Measurements from ENCODE around the gene HEATR3.

HEATR3 gene

GRCh38 chr16:50065624-50066481, at the start of gene HEATR3:
TSS of gene HEATR3 (plus strand) at chr16:50065970. CDS start at chr16:50066132, 162 bp downstream.
- peak; percentile 93 for DNase-seq

DNA sequence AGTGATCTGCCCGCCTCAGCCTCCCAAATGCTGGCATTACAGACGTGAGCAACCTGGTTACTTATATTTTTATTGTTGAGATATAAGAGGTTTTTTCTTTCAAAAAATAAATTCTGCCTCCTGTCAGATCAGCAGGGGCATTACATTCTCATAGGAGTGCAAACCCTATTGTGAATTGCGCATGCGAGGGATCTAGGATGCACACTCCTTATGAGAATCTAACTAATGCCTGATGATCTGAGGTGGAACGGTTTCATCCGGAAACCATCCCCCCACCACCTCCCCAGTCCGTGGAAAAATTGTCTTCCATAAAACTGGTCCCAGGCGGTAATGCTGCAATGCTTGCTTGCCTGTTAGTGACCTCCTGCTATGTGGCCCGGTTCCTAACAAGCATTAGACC, 48.2 kb upstream of the HEATR3 start:
- no peak for DNase-seq

DNA sequence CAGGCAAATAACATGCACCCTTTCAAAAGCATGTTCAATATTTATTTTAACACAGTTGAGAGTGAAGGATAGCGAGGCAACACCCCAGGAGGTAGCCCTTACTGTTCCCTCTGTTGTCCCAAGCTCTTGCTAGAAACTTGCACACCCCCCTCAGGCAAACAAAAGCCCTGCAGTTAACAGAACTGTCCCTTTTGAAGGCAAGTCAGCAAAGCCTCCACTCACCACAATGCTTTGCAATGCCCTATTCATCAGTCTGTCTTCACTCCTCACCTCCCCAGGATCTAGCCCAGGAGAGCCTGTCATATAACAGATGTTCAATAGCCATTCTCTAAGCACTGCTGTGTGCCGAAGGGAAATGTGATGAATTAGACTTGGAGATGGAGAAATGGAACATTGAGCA, 44.2 kb upstream of the HEATR3 start:
- DNase-seq: no peak

GRCh38 chr16:50023641-50024040, 42.1 kb upstream of the HEATR3 start:
- DNase-seq: no peak

DNA sequence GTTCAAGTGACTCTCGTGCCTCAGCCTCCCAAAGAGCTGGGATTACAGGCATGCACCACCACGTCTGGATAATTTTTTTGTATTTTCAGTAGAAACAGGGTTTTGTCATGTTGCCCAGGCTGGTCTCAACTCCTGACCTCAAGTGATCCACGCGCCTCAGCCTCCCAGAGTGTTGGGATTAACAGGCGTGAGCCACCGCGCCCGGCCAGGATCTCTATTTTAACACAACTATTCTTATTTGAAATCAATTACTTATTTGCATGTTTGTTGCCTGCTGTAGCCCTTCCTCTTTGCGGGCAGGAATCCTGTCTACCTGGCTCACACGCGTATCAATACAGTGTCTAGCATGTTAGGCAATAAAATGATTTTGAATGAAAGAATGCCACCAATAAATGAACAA, 41.6 kb upstream of the HEATR3 start:
- no peak for DNase-seq

DNA sequence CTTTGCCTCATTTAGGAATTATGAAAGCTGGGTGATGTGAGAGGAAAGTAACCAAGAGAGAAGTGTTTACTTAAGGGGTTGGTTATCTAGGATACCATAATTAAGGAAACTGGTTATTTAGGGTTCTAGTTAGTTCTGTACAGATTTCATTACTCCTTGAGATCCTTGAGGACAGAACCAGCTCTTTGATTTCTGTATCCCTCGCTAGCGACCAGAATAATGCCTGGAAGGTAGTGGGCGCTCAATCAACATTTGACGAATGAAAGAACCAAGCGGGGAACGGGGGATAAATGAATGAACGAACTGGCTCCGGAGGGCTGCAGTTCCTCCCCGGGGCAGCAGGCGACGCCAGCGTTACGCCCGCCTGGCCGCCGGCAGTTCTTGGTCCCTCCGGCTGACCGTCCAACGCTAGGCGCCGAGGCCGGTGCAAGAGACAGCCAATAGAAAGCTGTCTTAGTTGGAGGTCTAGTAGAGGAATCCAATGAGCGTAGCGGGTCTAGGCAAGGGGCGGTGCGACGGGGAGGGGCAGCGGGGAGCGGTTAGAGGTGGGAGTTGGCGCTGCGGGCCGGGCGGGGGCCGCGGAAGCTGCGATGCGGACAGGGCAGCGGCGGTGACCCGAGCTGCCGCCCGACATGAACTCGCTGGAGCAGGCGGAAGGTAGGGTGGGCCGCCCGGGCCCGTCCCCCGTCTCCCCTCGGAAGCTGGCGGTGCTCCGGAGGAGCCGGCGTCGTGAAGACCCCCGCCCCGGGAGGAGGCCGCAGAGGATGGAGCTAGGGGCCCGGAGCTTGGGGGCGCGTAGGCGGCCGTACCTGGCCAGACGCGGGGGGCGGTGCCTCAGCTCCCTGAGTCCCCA, 40.9 kb upstream of the HEATR3 start, which contains the start of gene CNEP1R1:
Gene CNEP1R1, plus strand, starts transcription at position 542 of the 853 bp plus-strand sequence. Its CDS starts 91 bp downstream, at position 633.
- peak; percentile 98 for DNase-seq

DNA sequence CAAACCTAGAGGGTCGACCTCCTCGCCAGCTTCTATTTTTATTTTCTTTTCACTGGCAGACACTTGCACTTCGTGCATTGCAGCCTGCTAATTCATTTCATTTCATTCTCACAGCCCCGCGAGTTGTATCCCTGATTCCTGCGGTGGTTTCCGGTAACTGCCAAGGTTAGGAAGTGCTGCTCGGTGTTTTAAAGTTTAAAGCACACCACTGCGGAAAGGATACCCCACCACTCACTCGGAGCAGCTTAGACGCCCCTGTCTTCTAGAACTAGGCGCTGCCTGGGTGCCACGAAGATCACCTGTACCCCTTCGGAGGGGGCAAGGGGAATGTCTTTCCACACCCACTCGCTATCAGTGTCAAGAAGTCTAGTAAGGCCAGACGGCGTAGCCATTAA, 40.2 kb upstream of the HEATR3 start:
- no peak for DNase-seq

GRCh38 chr16:50027829-50028228, 37.9 kb upstream of the HEATR3 start:
- DNase-seq: no peak

DNA sequence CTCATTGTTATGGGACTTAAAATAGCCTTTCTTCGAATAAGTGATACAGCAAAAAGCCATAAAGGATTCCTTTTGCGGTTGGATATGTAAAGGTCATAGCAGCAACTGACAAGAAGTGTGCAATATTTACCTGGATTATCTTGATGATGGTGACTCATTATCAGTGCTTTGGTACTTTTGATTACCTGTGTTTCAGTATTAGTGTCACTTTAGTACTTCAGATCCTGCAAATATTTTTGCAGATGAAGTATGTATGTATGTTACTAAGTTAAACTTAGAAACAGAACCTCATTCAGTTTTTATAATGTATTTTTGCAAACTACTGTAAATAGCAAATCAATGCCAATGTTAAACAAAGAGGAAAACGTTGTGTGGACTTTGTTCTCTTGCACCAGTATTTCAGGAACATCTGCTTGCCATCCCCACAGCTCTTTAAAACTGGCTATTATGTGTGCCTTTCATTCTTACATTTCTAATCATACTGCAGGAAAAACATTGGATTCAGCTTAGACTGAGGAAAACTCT, 30.2 kb upstream of the HEATR3 start:
- DNase-seq: no peak

- DNase-seq: no peak
Observed at GRCh38 chr16:50036426-50036825, 29.3 kb upstream of the HEATR3 start.

GRCh38 chr16:50037662-50038220, 28.0 kb upstream of the HEATR3 start:
- DNase-seq: no peak

- DNase-seq: no peak
Observed at GRCh38 chr16:50038286-50038685, 27.5 kb upstream of the HEATR3 start.

GRCh38 chr16:50038756-50039529, 26.8 kb upstream of the HEATR3 start:
- DNase-seq: peak; percentile 36

GRCh38 chr16:50040018-50040417, 25.8 kb upstream of the HEATR3 start:
- DNase-seq: no peak

GRCh38 chr16:50040710-50041109, 25.1 kb upstream of the HEATR3 start:
- no peak for DNase-seq

- DNase-seq: no peak
Observed at GRCh38 chr16:50043358-50043757, 22.4 kb upstream of the HEATR3 start.

GRCh38 chr16:50045412-50045811, 20.4 kb upstream of the HEATR3 start:
- DNase-seq: no peak

DNA sequence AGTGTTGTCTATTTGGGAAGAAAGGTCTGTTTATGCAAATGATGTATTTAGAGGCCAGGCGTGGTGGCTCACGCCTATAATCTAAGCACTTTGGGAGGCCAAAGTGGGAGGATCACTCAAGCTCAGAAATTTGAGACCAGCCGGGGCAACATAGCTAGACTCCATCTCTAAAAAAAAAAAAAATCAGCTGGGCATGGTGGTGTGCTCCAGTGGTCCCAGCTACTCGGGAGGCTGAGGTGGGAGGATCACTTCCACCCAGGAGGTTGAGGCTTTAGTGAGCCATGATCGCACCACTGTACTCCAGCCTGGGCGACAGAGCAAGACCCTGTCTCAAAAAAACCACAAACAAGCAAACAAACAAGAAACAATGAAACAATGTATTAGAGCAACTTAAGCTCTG, 18.9 kb upstream of the HEATR3 start:
- DNase-seq: no peak

DNA sequence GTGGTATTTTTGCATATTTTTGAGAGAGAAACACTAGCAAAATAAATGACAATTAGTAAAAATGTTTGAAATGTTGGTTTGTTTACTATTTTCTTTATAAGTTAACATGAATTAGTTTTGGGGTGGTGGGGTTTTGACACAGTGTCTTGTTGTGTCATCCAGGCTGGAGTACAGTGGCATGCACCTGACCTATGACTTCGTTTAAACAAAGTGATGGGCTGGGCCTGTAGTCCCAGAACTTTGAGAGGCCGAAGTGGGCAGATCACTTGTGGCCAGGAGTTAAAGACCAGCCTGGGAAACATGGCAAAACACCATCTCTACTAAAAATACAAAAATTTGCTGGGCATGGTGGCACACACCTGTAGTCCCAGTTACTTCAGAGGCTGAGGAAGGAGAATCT, 17.9 kb upstream of the HEATR3 start:
- DNase-seq: no peak

DNA sequence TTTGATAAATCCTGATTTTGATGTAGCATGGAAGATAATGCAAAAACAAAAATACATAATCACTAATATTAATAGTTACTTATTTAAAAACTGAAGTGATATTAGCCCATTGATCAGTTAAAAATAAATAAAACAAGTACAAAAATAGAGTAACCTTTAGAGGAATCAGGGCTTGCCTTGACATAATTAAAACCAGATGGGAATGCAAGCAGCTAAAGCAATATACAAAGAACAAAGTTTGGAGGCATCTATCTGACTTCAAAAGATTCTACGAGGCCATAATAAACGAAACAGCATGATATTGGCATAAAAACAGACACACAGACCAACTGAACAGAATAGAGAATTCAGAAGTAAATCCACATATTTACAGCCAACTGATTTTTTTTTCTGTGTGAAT, 15.0 kb upstream of the HEATR3 start:
- DNase-seq: no peak

- no peak for DNase-seq
Observed at GRCh38 chr16:50056226-50056625, 9.5 kb upstream of the HEATR3 start.

- DNase-seq: no peak
Observed at GRCh38 chr16:50058091-50058771, 7.5 kb upstream of the HEATR3 start.
